NCI-H2227 (cell line): ENCODE data around the gene STYX.
A peak's percentile ranks its signal among the peaks of the same experiment; 100 is the strongest.

Experiments used
- DNase-seq: peaks from one replicate; lab custom pipeline; 2025; ENCODE audit not compliant: unreplicated experiment; lab: John Stamatoyannopoulos, UW

The STYX gene

DNA sequence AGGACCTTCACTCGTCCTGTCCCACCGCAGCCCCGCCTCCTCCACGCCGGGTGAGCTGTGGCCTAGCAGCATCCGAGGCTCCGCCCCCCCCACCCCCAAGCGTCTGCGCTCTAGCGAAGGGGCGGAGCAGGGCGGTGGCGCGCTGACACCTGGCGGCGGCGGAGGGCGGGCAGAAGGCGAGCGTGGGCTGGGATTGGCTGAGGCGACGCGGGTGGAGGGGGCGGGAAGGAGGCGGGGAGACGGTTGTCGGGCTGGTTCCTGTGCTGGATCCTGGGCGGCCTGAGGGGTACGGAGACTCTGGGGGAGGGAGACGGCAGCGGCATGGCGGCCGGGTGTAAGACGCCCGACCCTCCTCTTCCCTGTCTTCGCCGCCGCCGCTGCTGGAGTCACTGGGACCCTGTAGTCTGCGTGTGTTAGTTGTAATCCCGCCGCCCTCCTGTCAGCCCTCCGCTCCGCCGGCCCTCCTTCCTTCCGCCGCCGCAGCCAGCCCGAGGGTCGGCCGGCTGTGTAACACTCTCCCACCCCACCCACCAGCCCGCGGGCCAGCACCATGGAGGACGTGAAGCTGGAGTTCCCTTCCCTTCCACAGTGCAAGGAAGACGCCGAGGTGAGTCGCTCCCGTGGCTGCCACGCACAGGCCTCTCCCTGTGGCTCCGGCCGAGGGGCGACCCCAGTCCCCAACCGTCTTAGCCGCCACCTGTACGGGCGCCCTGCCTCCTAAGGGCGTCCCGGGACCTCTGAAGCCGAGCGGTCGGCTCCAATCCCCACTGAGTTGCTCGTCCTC is at the start of gene STYX:
Gene STYX, plus strand, starts transcription at position 242 of the 784 bp plus-strand sequence. Its CDS starts 309 bp downstream, at position 551.
- DNase-seq: peak; percentile 98

DNA sequence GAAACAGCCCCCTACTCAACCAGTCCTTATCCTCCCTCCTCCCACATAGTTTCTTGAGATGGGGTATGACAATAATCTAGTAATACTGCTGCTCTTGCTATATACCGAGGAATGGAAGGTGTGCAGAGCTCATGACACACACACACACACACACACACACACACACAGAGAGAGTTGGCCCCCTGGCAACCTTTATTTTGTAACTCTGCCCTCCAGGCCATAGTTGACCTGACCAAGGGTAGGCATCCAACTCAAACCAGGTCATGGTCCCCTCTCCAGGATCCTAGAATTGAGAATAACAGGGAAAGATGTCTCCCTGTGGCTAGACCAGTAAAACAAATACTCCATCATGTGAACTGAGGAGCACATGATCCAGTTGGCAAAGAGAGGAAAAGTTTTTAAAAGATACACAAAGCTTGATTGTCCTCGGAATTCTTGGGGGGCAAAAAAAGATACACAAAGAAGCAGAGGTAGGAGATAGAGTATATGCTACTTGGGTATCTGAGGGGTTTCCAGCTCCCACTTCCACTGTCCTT is 45.9 kb upstream of the STYX start:
- DNase-seq: peak; percentile 7

DNA sequence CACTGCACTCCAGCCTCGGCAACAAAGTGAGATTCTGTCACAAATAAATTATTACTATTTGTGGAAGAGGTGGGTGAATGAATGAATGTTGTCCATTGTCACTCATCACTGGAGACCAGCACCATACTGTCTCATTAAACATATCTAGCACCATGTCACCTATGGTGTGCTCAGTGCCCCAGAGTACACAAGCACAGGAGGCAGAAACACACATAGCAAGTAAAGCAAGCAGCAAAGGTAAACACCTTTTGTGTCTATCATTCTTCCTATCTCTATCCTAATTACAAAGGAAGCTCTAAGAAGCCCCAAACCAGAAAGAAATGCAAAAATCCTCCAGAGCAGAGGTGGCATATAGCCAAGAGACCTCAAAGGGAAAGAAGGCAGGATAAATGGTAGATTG is 43.8 kb upstream of the STYX start:
- DNase-seq: no peak

DNA sequence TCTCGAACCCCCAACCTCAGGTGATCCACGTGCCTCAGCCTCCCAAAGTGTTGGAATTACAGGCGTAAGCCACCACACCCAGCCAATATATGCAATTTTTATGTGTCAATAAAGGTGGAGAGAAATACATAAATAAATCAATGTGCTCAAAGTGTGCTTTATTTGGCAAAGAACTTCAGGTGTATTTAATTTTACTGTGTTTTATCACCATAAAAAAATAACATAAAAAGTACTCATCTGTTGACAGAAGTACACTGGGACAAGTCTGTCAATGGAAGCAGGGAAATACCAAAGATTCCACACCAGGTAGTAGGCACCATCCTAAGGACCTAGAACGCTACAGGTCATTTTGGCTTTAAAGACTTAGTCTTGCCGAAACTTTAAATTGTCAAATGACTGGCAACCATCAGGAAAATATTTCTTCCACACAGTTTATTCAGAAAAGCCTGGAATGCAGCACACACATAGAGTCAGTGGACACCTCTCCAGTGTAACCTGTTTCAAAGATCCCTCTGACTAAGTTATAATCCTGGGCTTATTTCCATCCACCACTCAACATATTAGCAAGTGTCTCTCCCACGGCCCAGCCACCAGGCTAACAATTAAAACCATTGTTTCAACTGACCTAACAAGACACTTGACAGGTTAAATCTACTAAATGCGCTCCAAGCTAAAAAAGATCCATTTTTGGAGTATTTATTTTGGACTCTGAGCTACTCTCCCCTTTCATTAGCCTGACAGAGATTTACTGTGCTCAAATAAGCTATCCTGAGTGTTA is 38.8 kb upstream of the STYX start:
- no peak for DNase-seq

GRCh38 chr14:52692248-52692962 is 37.6 kb upstream of the STYX start:
- no peak for DNase-seq

- DNase-seq: no peak
Measured at GRCh38 chr14:52693036-52693435, 36.9 kb upstream of the STYX start.

GRCh38 chr14:52693532-52693931 is 36.4 kb upstream of the STYX start:
- DNase-seq: no peak

GRCh38 chr14:52694761-52695480 is 35.0 kb upstream of the STYX start:
- peak; percentile 42 for DNase-seq

GRCh38 chr14:52695481-52696091 is 34.4 kb upstream of the STYX start, which contains the start of gene ERO1A:
Gene ERO1A, minus strand, starts transcription at chr14:52695558. Its CDS starts 77 bp downstream, at chr14:52695481.
- peak; percentile 86 for DNase-seq

GRCh38 chr14:52700701-52701172 is 29.2 kb upstream of the STYX start:
- DNase-seq: no peak

- no peak for DNase-seq
Measured at GRCh38 chr14:52701223-52701622, 28.7 kb upstream of the STYX start.

DNA sequence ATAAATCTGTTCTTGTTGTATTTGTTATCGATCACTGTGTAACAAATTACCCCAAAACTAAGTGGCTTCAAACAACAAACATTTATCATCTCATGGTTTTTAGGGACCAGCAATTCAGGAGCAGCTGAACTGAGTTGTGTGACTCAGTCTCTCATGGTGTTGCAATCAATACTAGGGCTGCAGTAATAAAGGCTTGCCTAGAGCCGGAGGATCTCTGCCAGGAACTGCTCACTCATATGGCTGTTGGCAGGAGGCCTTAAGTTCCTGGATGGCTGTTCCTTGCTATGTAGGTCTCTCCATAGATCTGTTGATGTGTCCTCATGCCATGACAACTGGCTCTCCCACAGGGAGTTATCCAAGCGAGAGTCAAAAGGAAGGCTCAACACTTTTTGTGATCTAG is 26.7 kb upstream of the STYX start:
- no peak for DNase-seq

DNA sequence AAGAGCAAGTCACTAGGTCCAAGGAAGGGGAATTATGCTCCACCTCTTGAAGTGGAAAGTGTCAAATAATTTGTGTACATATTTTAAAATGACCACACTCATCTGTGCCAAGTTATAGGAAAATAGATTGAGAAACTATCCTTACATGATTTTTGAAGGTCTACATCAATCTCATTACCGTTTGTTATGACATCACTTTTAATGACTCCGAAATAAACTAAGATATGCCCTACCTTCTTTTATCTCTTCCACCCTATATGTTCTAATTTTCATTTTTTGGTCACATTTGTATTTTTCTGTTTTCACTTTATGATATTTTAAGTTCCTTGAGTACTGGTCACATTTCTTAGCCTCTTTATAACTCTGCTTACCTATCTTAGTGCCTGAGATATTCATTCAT is 26.3 kb upstream of the STYX start:
- DNase-seq: no peak

- no peak for DNase-seq
Measured at GRCh38 chr14:52706286-52706685, 23.7 kb upstream of the STYX start.

GRCh38 chr14:52706724-52707706 is 23.0 kb upstream of the STYX start, which contains the start of gene PSMC6:
Gene PSMC6, plus strand, starts transcription at chr14:52707200. Its CDS starts 20 bp downstream, at chr14:52707220.
- DNase-seq: peak; percentile 91

DNA sequence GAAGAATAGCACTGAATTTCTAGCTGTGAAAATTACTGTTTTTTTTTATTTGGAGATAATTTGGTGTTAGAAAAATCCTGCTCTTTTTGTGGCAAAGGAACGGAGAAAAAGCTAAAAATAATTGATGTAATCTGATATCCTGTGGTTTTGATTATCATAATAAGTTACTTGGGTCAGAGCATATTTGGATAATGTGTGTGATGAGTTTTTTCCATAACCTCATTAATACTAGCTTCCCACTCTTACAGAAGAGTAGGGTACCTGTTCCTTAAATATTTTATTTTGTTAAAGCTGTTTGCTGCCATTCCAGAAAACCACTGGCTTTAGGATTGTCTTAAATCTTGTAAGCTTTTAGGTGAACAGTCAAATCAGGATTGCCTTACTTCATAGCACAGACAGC is 18.3 kb upstream of the STYX start:
- no peak for DNase-seq

- no peak for DNase-seq
Measured at GRCh38 chr14:52716155-52716554, 13.8 kb upstream of the STYX start.

- DNase-seq: no peak
Measured at GRCh38 chr14:52723514-52724359, 6.2 kb upstream of the STYX start.
